ENCODE data around the gene KRTAP19-3.
A peak's percentile ranks its signal among the peaks of the same experiment; 100 is the strongest.

Gene KRTAP19-3

GRCh38 chr21:30448514-30448913 lies 43.3 kb downstream of the KRTAP19-3 start:
- TF ChIP-seq CTCF (IDR thresholded peaks at IDR 0.05) (no peak), ZFX (IDR thresholded peaks at IDR 0.05; ENCODE audit: borderline replicate concordance) (no peak)
- H3K27ac ChIP-seq = no peak overlapping the region

DNA sequence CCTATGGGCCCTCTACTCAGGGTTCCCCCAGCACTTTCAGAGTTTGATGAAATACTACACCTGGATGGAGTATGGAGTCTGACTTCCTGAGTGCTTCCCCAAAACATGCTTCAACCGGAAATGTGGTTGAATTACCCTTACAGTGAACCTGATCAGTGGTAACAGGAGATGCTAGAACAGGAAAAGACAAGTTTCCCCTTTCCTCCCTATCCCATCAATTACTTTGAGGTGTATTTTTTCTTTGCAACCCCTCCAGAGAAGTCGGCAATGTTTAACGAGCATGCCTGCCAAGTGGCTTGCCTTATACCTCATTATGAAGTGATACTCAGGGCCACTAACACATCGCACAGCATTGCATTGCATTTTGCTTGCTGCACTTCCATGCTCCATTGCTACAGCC lies 44.8 kb downstream of the KRTAP19-3 start:
- no peak overlapping the region for H3K27ac ChIP-seq
- no peak for TF ChIP-seq CTCF (IDR thresholded peaks at IDR 0.05)
- TF ChIP-seq ZFX (IDR thresholded peaks at IDR 0.05; ENCODE audit: borderline replicate concordance) = no peak

- no peak overlapping the region for H3K27ac ChIP-seq
- TF ChIP-seq CTCF (IDR thresholded peaks at IDR 0.05) (peak; percentile 6; the same call in 1 of the 2 replicates), ZFX (IDR thresholded peaks at IDR 0.05; ENCODE audit: borderline replicate concordance) (no peak)
Observed at GRCh38 chr21:30444204-30444603, 47.6 kb downstream of the KRTAP19-3 start.

DNA sequence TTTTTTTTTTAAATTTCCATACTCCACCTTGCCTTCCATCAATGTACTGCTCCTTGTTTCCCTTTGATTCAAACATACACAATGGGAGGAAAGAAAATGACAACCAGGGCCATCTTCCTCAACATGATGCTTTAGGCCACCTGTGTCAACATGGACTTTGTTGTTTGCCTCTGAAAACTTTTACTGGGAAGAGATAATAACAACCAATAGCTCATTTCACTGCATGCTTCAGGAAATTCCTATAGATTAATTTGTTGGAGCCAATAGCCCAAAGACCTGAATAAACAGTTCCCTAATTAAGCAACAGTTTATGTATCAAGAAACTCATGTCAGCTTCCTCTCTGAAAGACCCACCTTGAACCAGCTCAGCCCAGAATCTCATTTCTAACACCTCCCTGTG lies 48.6 kb downstream of the KRTAP19-3 start:
- H3K27ac ChIP-seq = no peak overlapping the region

More for the DNA sequence above, 48.6 kb downstream of the KRTAP19-3 start:
- no peak for TF ChIP-seq CTCF (IDR thresholded peaks at IDR 0.05)
- no peak for TF ChIP-seq ZFX (IDR thresholded peaks at IDR 0.05; ENCODE audit: borderline replicate concordance)
